Mesendoderm (in vitro differentiated cells): ENCODE results near the gene MTREX.
A peak's percentile ranks its signal among the peaks of the same experiment; 100 is the strongest.

Source experiments
- DNase-seq: peaks from one replicate; pipeline ENCODE4 v3.0.0; 2013
- H2AK5ac ChIP-seq: 2 replicates; pipeline ENCODE4 v1.6.1; 2013; ENCODE audit warnings: low read length, inconsistent platforms
- H2BK120ac ChIP-seq: 2 replicates; pipeline ENCODE4 v1.6.1; 2013; ENCODE audit warnings: low read depth, mild to moderate bottlenecking, low read length, moderate library complexity, mixed read lengths
- H2BK15ac ChIP-seq: replicated peaks from 2 replicates; pipeline ENCODE4 v1.6.1; 2013; ENCODE audit warnings: low read depth, mild to moderate bottlenecking, moderate library complexity
- H2BK5ac ChIP-seq: 2 replicates; pipeline ENCODE4 v1.6.1; 2013; ENCODE audit warnings: low read length, inconsistent platforms
- H3K18ac ChIP-seq: 2 replicates; pipeline ENCODE4 v1.6.1; 2013; ENCODE audit warnings: mild to moderate bottlenecking, low read length, mixed read lengths
- H3K23ac ChIP-seq: one replicate; pipeline ENCODE4 v1.6.1; 2013; ENCODE audit warnings: low read length
- H3K27ac ChIP-seq: 2 replicates; pipeline ENCODE4 v1.5.1; 2013; ENCODE audit warnings: low read depth, mild to moderate bottlenecking, inconsistent platforms, low read length, moderate library complexity
- H3K27me3 ChIP-seq: 2 replicates; pipeline ENCODE4 v1.6.1; 2013; ENCODE audit warnings: low read length, control low read depth, mild to moderate bottlenecking, inconsistent platforms; ENCODE audit not compliant: insufficient read depth, poor library complexity
- H3K36me3 ChIP-seq: 2 replicates; pipeline ENCODE4 v1.6.1; 2013; ENCODE audit warnings: low read length, inconsistent platforms; ENCODE audit not compliant: control insufficient read depth, insufficient read depth
- H3K4ac ChIP-seq: one replicate; pipeline ENCODE4 v1.6.1; 2013; ENCODE audit warnings: low read depth, mild to moderate bottlenecking, low read length, moderate library complexity
- H3K4me1 ChIP-seq: 2 replicates; pipeline ENCODE4 v1.6.1; 2013; ENCODE audit warnings: low read depth, low read length, inconsistent platforms; ENCODE audit not compliant: control insufficient read depth
- H3K4me2 ChIP-seq: 2 replicates; pipeline ENCODE4 v1.6.1; 2013; ENCODE audit warnings: low read length
- H3K4me3 ChIP-seq: 2 replicates; pipeline ENCODE4 v1.5.1; 2013; ENCODE audit warnings: mild to moderate bottlenecking, low read length
- H3K56ac ChIP-seq: one replicate; pipeline ENCODE4 v1.6.1; 2013; ENCODE audit warnings: low read length
- H3K79me1 ChIP-seq: 2 replicates; pipeline ENCODE4 v1.6.1; 2013; ENCODE audit warnings: low read length, inconsistent platforms
- H3K79me2 ChIP-seq: 2 replicates; pipeline ENCODE4 v1.6.1; 2013; ENCODE audit warnings: mild to moderate bottlenecking, low read length; ENCODE audit not compliant: control insufficient read depth, insufficient read depth
- H3K9ac ChIP-seq: 2 replicates; pipeline ENCODE4 v1.6.1; 2013; ENCODE audit warnings: low read length, inconsistent platforms
- H4K5ac ChIP-seq: one replicate; pipeline ENCODE4 v1.6.1; 2013; ENCODE audit warnings: low read length
- H4K8ac ChIP-seq: one replicate; pipeline ENCODE4 v1.6.1; 2013; ENCODE audit warnings: low read depth, mild to moderate bottlenecking, control low read depth, low read length, moderate library complexity
- WGBS: extraction: QIAGEN DNeasy Blood & Tissue Kit; methylation state at CpG from one replicate; pipeline ENCODE4 v1.1.7; 2013; ENCODE audit warnings: low lambda C conversion rate, missing lambda C conversion rate; ENCODE audit not compliant: insufficient coverage; ENCODE audit errors: extremely low coverage; 5-methylcytosine and 5-hydroxymethylcytosine counted together

Gene MTREX

DNA sequence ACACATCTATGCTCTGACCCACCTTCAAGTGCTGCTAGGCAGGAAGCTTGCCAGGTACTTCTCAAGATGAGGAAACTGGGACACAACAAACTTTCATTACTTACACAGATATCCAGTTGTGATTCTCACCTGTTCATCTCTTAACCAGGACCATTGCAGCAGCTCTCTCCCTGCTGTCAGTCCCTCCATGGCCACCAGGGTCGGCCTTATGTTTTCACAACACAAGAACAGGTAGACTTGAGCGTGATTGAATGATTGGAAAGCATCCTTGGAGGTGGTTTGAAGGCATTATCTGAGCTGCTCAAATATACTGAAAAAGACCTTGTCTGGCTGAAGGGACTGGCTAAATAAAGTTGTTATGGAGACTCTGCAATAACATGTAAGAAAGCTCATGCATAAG lies 94.4 kb downstream of the MTREX start:
- H3K36me3 ChIP-seq = peaks cover 2% of the 10 kb centered on the region
- H4K8ac ChIP-seq = no peak overlapping the region
- H3K4ac ChIP-seq = no peak overlapping the region
- H3K18ac ChIP-seq = no peak overlapping the region
- no peak overlapping the region for H3K23ac ChIP-seq
- H3K9ac ChIP-seq = no peak overlapping the region
- no peak overlapping the region for H3K4me3 ChIP-seq
- no CpG with 5 or more reads among the region's 2 CpGs for WGBS
- no peak overlapping the region for H3K27ac ChIP-seq
- H3K4me1 ChIP-seq = no peaks in the 10 kb centered on the region
- no peak overlapping the region for H2BK15ac ChIP-seq
- no peak overlapping the region for H2BK120ac ChIP-seq
- H3K4me2 ChIP-seq = no peak overlapping the region
- no peak overlapping the region for H4K5ac ChIP-seq
- peak; percentile 39 for DNase-seq
- no peak overlapping the region for H2AK5ac ChIP-seq
- H3K79me1 ChIP-seq = no peaks in the 10 kb centered on the region
- H3K79me2 ChIP-seq = no peaks in the 10 kb centered on the region
- no peak overlapping the region for H2BK5ac ChIP-seq
- H3K27me3 ChIP-seq = no peaks in the 10 kb centered on the region
- H3K56ac ChIP-seq = no peak overlapping the region

DNA sequence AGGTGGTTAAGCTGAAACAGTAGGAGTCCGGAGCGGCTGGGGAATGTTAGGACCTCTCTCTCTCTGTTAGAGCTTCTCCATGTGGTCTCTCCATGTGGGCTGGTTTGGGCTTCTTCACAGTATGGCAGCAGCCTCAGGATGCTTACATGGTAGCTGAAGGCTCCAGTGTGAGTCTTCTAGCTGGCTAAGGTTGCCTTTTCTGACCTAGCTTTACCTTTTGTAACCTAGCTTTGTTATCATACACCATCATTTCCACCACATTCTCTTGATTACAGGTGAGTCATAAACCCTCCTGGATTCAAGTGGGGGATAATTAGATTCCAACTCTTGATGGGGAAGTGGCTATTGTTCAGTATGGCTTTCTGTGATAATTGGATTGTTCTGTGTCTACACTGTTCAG lies 98.5 kb downstream of the MTREX start:
- no peak overlapping the region for H3K4me2 ChIP-seq
- no peak overlapping the region for H2BK120ac ChIP-seq
- no peak overlapping the region for H2BK15ac ChIP-seq
- H3K4me3 ChIP-seq = no peak overlapping the region
- no peak overlapping the region for H3K23ac ChIP-seq
- H4K8ac ChIP-seq = no peak overlapping the region
- H3K79me2 ChIP-seq = no peaks in the 10 kb centered on the region
- no CpG with 5 or more reads among the region's 2 CpGs for WGBS
- no peak overlapping the region for H3K4ac ChIP-seq
- H3K18ac ChIP-seq = no peak overlapping the region
- no peak overlapping the region for H2AK5ac ChIP-seq
- peaks cover 2% of the 10 kb centered on the region for H3K36me3 ChIP-seq
- H3K79me1 ChIP-seq = no peaks in the 10 kb centered on the region
- H3K9ac ChIP-seq = no peak overlapping the region
- H2BK5ac ChIP-seq = no peak overlapping the region
- H3K27ac ChIP-seq = peak overlapping the region; percentile 11
- DNase-seq = peak; percentile 79
- H3K56ac ChIP-seq = no peak overlapping the region
- H3K4me1 ChIP-seq = no peaks in the 10 kb centered on the region
- no peak overlapping the region for H4K5ac ChIP-seq
- no peaks in the 10 kb centered on the region for H3K27me3 ChIP-seq

- Histone ChIP-seq H2BK15ac (no peak overlapping the region), H3K27ac (no peak overlapping the region), H3K36me3 (peaks cover 2% of the 10 kb centered on the region), H3K4me1 (no peaks in the 10 kb centered on the region), H2BK120ac (no peak overlapping the region), H2BK5ac (no peak overlapping the region), H3K79me1 (no peaks in the 10 kb centered on the region), H2AK5ac (no peak overlapping the region), H3K23ac (no peak overlapping the region), H3K56ac (no peak overlapping the region), H3K18ac (no peak overlapping the region), H3K79me2 (no peaks in the 10 kb centered on the region), H4K5ac (no peak overlapping the region), H3K9ac (no peak overlapping the region), H4K8ac (no peak overlapping the region), H3K27me3 (no peaks in the 10 kb centered on the region), H3K4me3 (no peak overlapping the region), H3K4ac (no peak overlapping the region), H3K4me2 (no peak overlapping the region)
- peak; percentile 49 for DNase-seq
- no CpG with 5 or more reads among the region's 1 CpG for WGBS
These were observed 99.4 kb downstream of the MTREX start for GRCh38 chr5:55407059-55407684.

- Histone ChIP-seq H3K79me1 (no peaks in the 10 kb centered on the region), H3K36me3 (peaks cover 2% of the 10 kb centered on the region), H3K4me3 (no peak overlapping the region), H3K23ac (no peak overlapping the region), H3K27me3 (no peaks in the 10 kb centered on the region), H4K5ac (no peak overlapping the region), H3K4me1 (no peaks in the 10 kb centered on the region), H3K4ac (no peak overlapping the region), H4K8ac (no peak overlapping the region), H2BK120ac (no peak overlapping the region), H3K9ac (no peak overlapping the region), H3K56ac (no peak overlapping the region), H2BK15ac (no peak overlapping the region), H2AK5ac (no peak overlapping the region), H3K27ac (no peak overlapping the region), H3K18ac (no peak overlapping the region), H3K4me2 (no peak overlapping the region), H2BK5ac (no peak overlapping the region), H3K79me2 (no peaks in the 10 kb centered on the region)
- WGBS = no CpG with 5 or more reads among the region's 3 CpGs
- DNase-seq = no peak
These were observed 100.2 kb downstream of the MTREX start for GRCh38 chr5:55407984-55408383.

DNA sequence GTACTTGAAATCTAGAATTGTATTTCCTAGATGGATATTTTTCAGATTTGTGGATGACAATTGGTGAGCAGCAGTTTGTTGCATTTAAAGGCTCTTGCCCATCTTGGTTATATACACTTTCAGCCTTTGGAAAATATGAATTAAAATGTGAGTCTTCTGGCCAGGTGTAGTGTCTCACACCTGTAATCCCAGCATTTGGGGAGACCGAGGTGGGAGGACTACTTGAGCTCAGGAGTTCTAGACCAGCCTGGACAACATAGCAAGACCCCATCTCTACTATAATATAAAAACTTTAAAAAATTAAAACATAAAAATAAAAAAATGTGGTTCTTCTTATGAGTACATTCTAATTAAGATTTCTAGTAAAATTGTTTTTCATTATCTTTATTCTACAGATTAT lies 102.0 kb downstream of the MTREX start:
- H3K79me1 ChIP-seq = no peaks in the 10 kb centered on the region
- H3K27ac ChIP-seq = no peak overlapping the region
- no peak overlapping the region for H3K23ac ChIP-seq
- WGBS = no CpG with 5 or more reads among the region's 1 CpG
- no peak overlapping the region for H3K9ac ChIP-seq
- no peak overlapping the region for H3K4me2 ChIP-seq
- no peak overlapping the region for H3K4me3 ChIP-seq
- no peak overlapping the region for H4K8ac ChIP-seq
- no peak for DNase-seq
- H3K18ac ChIP-seq = no peak overlapping the region
- H3K79me2 ChIP-seq = no peaks in the 10 kb centered on the region
- H3K4ac ChIP-seq = no peak overlapping the region
- no peaks in the 10 kb centered on the region for H3K4me1 ChIP-seq
- H3K56ac ChIP-seq = no peak overlapping the region
- no peak overlapping the region for H2AK5ac ChIP-seq
- no peaks in the 10 kb centered on the region for H3K27me3 ChIP-seq
- no peak overlapping the region for H4K5ac ChIP-seq
- no peaks in the 10 kb centered on the region for H3K36me3 ChIP-seq
- no peak overlapping the region for H2BK120ac ChIP-seq
- no peak overlapping the region for H2BK15ac ChIP-seq
- no peak overlapping the region for H2BK5ac ChIP-seq

DNA sequence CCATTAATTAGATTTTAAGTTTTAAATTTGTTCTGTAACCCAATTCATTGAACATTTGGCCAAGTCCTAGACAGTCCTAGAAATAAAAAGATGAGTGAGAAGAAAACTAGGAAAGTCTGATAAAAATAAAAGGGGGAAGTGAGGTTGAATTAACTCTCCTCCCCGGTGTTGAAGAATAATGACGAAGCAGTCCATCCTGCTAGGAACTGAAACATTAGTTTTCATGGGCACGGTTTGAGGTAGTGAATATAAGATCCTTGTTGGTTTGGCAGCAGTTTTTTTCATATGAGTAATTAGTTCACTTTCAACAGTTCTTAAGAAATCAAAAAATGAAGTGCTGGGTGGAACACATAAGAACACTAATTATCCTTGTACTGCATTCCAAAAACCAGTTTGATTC lies 103.1 kb downstream of the MTREX start:
- Histone ChIP-seq H3K4me1 (no peaks in the 10 kb centered on the region), H3K23ac (no peak overlapping the region), H3K4me3 (no peak overlapping the region), H4K5ac (no peak overlapping the region), H3K18ac (no peak overlapping the region), H3K36me3 (no peaks in the 10 kb centered on the region), H2BK5ac (no peak overlapping the region), H2BK120ac (no peak overlapping the region), H3K79me1 (no peaks in the 10 kb centered on the region), H2AK5ac (no peak overlapping the region), H3K4me2 (no peak overlapping the region), H2BK15ac (no peak overlapping the region), H4K8ac (no peak overlapping the region), H3K9ac (no peak overlapping the region), H3K27ac (no peak overlapping the region), H3K4ac (no peak overlapping the region), H3K56ac (no peak overlapping the region), H3K79me2 (no peaks in the 10 kb centered on the region), H3K27me3 (no peaks in the 10 kb centered on the region)
- no peak for DNase-seq
- whole genome bisulfite sequencing = no CpG with 5 or more reads among the region's 3 CpGs
